HG02852 (cell line): ENCODE measurements around the gene PSMG3.

Source experiments
- ATAC-seq: cut with Tn5 transposase; IDR thresholded peaks from one replicate; pipeline ENCODE4 v1.9.1; 2021; ENCODE audit warnings: mild to moderate bottlenecking, moderate library complexity; ENCODE audit not compliant: unreplicated experiment

PSMG3 gene, protein sequence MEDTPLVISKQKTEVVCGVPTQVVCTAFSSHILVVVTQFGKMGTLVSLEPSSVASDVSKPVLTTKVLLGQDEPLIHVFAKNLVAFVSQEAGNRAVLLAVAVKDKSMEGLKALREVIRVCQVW

GRCh38 chr7:1569833-1570632 is at the start of gene PSMG3:
Gene PSMG3 (minus strand): TSS chr7:1570032. CDS start chr7:1569339, 693 bp downstream.
- ATAC-seq, result peak; percentile 86

DNA sequence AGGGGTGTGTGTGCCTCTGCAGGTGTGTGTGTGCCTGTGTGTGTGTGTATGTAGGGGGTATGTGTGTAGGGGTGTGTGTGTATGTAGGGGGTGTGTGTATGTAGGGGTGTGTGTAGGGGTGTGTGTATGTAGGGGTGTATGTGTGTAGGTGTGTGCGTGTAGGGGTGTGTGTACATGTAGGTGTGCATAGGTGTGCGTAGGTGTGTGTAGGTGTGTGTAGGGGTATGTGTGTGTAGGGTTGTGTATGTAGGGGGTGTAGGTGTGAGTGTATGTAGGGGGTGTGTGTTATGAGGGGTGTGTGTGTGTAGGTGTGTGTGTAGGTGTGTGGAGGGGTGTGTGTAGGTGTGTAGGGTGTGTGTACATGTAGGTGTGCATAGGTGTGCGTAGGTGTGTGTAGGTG is 48.6 kb upstream of the PSMG3 start:
- no peak for ATAC-seq

- ATAC-seq, result no peak
Measured at GRCh38 chr7:1617957-1618356, 48.1 kb upstream of the PSMG3 start.

GRCh38 chr7:1616741-1617140 is 46.9 kb upstream of the PSMG3 start:
- ATAC-seq, result no peak

DNA sequence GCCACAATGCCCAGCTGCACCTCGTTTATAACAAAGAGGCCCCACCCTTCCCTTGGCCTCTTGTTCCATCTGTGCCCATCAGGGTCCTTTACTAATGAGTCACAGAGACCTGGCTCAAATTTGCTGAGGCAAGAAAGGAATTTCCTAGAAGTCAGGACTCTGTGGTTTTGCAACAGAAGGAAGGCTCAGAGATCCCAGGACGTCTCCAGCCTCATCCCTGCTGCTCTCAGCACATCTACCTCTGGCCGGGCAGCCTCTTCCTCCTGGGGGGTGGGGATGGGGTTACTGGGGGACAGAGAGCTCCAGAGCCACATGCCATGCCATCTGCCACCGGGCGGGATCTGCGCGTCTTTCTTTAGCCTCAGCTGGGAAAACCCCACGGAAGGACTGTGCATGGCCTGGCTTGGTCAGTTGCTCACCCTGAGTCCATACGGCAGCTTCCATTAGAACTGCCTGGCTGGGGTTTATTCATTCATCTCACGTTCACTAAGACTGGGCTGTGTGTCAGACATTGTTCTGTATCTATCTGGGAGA is 41.9 kb upstream of the PSMG3 start:
- ATAC-seq, result no peak

DNA sequence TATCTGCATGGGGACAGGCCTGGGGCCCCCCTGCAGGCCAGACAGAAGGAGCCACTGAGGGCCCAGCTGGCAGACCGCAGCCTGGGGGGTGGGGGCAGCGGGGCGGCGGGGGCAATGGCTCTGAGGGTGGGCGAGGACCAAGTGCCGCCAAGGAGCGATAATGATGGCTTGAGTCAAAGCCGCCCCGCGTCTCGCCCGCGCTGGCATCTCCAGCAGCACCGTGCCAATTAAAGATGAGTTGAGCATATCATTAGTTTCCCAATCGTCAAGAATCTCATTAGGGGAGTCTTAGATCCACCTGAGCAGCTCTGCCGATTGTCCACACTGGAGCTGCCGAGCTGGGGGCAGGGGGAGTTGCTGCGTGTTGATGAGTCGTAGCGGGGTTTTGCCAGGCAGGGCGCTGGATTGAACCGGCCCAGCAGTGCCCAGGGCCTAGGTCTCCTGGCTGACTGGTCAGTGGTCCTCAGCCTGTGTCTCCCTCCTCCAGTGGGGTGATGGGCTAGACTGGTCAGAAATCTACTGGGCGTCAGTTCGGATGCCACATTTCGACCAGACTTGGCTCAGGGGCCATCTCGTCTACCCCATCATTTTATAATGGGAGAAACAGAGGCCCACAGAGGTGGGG is 41.0 kb upstream of the PSMG3 start:
- ATAC-seq, result no peak

- ATAC-seq, result no peak
Measured at GRCh38 chr7:1610013-1610677, 40.3 kb upstream of the PSMG3 start.

DNA sequence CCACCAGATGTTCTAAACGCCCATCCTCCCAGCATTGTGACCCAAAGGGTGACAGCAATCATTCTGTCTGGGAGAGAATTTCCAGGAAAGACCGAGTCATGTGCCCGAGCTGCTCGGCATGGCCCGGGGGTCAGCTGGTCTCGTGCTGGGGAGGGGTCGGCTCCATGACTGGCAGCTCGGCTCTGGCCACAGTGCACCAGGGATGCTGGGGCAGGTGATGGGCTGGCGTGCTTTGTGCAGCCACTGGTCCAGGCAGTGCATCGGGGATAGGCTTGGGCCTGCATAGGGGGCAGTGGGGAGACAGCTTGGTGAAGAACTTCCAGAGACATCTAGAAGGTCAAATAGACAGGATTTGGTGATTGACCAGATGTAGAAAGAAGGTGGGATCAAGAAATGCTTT is 39.2 kb upstream of the PSMG3 start:
- no peak for ATAC-seq

DNA sequence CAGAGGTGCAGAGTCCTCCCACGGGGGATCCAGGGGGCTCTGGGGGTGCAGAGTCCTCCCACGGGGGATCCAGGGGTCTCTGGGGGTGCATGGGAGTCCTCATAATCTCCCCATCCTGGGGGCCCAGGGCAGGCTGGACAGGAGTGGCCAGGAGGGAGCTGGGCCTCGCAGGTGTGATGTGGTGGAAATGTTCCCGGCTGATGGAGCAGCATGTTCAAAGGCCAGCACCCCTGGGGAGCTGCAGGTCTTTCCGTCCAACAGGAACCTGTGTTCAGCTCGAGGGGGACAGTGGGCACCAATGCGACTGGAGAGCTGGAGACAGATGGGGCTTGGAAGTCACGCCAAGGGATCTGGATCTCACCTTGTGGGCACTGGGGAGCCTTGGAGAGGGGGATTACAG is 38.5 kb upstream of the PSMG3 start:
- no peak for ATAC-seq

GRCh38 chr7:1607696-1608095 is 37.9 kb upstream of the PSMG3 start:
- ATAC-seq, result no peak

GRCh38 chr7:1607001-1607400 is 37.2 kb upstream of the PSMG3 start:
- ATAC-seq, result no peak

DNA sequence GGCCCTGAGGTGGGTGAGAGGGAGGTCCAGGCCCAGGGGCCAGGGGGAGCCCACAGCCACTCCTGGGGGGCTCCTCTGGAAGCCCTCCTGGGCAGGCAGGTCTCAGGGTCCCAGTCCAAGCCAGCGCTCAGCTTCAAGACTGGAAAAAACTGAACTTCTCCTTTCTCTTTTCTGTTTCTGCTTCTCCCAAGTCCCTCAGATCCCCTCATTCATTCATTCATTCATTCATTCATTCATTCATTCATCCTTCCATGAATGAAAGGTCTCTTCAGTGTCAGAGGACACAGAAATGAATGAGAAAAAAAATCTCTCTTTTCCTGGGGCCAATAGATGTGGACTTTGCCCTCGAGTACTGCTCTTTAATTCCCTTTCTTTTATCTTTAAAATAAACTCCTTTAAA is 34.6 kb upstream of the PSMG3 start:
- ATAC-seq, result no peak

DNA sequence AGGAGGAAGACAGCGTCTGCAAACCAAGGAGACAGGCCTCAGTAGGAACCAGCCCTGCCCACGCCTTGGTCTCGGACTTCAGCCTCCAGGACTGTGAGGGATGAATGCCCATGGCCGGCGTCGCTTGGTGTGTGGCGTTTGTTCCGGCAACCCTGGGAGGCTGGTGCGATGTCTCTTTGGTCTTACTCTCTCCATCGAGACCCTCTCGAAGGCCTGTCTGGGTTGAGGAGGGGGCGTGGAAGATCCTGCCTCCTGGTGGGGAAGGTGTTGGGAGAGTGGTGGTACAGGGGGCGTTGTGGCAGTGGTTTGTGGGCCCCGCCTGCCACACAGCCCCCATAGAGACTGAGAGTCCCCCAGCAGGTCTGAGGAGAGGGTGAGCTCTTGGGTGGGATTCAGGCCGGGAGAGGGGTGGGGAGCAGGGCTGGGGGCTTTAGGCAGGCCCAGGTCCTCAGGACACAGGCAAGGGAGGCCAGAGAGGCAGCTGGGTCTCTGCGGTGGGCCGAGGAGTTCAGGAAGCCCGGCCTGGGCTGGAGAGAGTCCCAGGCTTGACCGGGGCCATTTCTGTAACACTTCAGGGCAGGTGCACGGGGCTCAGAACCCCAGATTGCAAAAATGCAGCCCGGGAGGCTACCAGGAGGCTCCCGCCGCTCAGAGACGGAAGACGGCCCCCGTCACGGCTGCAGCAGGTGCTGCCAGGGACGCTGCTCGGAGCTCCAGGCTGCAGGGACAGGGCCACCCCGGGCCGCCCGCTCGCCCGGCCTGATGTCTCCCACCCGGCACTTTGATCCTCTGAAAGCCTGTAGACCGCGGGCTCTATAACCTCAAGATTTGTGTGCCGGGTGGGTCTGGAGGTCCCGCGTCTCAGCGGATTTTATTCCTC is 33.8 kb upstream of the PSMG3 start:
- no peak for ATAC-seq

- no peak for ATAC-seq
Measured at GRCh38 chr7:1602386-1602785, 32.6 kb upstream of the PSMG3 start.

DNA sequence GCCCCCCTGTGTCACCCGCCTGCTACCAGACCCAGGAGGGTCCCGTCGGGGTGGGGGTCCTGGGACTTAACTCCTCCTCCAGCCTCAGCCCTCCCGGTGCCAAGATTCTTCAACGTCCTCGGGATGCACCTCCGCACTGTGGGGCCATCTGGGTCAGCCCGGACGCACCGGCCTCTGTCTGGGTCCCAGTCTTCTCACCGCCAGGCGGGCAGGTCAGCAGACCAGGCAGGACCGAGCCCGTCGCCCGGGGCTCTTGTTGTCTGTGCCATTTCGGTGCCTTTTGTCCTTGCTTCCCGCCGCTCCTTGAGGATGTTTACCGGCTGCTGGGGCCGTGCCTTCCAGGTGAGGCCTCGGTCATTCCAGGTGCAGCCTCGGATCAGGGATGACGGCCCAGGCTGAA is 32.1 kb upstream of the PSMG3 start:
- ATAC-seq, result no peak

DNA sequence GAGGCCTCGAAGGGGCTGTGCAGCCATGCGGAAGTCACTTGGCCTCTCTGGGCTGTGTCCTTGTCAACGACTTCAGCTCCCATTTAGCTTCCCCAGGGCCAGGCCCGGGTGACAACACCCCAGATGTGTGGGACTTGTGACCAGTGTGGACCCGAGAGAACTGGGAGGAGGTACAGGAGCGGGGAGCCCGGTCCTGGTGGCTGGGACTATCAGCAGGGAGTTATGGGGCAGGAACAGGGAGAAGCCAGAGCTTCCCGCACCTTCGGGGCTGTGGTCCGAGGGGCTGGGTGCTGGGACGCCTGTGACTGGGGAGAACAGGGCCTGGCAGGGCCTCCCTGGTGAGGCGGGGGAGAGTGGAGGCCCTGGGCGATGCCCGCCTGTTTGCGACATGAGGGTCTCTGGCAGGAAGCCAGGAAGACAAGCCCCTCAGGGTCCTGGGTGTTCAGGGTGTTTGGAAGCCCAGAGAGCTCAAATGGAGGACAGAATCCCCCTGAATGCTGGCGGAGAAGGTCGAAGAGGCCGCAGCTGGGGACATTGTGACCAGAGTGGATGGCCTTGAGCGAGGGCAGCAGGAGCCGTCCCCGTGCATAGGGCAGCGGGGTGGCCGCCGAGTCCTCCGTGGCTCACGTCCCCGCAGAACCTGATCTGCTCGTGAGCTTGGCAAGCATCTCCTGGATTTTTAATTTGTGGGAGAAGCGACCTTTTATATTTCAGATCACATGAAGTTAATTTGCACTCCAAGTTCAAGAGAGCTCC is 30.0 kb upstream of the PSMG3 start:
- no peak for ATAC-seq

- ATAC-seq, result no peak
Measured at GRCh38 chr7:1598961-1599639, 29.3 kb upstream of the PSMG3 start.

DNA sequence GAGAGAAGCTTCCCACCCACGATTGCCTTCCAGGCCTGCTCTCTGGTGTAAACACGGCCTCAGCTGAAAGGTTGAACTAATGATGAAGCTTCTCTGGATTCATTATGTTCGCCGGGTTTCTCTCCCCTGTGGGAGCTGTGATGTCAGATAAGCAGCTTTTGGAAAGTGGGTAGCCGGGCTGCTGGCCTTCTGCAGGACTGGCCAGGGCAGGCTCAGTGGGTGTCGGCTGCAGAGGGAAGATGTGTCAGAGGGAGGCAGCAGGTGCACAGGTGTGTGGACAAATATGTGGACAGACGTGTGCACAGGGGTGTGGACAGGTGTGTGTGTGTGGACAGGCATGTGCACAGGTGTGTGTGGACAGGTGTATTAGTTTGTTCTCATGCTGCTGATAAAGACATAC is 28.5 kb upstream of the PSMG3 start:
- ATAC-seq, result no peak

DNA sequence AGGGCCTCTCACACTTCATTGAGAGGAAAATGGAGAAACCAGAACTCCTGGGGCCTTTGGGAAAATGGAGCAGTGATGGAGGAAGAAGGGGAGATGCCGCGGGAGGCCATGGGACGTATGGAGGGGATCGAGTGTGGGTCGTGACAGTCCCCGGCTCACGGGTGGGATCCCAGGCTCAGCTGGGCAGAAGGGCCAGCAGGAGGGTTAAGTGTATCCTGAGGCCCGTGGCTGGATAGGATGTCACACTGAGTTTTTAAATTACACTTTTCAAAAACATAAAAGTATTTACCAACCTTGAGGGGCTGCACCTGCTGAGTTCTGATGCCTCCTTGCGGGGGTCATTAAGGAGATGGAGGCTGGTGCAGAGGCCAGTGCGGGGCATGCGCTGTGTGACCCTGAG is 28.0 kb upstream of the PSMG3 start:
- ATAC-seq, result no peak
